ENCODE data around the gene RNF182.

DNA sequence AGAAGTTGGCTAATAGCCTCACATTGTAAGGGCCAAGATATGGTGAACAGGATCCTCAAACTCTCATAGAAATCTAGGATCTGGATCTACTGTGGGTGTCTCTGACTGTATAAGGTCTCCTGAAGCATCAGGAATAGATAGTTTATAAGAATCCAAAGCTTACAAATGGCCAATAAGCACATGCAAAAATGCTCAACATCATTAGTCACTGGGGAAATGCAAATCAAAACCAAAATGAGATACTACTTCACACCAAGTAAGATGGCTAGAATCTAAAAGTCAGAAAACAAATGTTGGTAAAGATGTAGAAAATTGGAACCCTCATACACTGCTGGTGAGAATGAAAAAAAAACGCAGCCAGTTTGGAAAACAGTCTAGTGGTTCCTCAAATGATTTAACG lies 14.3 kb upstream of the RNF182 start:
- TF ChIP-seq EZH2 (IDR thresholded peaks at IDR 0.05) (no peak), POLR2AphosphoS5 (IDR thresholded peaks at IDR 0.05; ENCODE audit: borderline replicate concordance, low read depth, low read length) (no peak), FOXP2 (optimal IDR thresholded peaks at IDR 0.05; ENCODE audit: control extremely low read depth, extremely low read length, insufficient read depth) (no peak)
